Glomerular endothelial cell (primary cell): ENCODE data around the gene SKA3. TPM values are rescaled to one million over a fixed set of nuclear protein-coding genes. Genes with fewer than 3 reads are reported as not detected.

Experiments
- DNase-seq: peaks from one replicate; pipeline ENCODE4 v3.0.0-alpha.2; 2011; ENCODE audit warnings: low read depth, low spot score; ENCODE audit errors: extremely low read depth
- total RNA-seq: library from RNA; depleted of rRNA; stranded (reverse); fragments of >200 nt; gene quantifications from 2 replicates; pipeline ENCODE4 v1.2.3, GENCODE V29; 2015

The SKA3 gene
- total RNA-seq, 1 donor from 2014 or later, result 5.4 TPM

DNA sequence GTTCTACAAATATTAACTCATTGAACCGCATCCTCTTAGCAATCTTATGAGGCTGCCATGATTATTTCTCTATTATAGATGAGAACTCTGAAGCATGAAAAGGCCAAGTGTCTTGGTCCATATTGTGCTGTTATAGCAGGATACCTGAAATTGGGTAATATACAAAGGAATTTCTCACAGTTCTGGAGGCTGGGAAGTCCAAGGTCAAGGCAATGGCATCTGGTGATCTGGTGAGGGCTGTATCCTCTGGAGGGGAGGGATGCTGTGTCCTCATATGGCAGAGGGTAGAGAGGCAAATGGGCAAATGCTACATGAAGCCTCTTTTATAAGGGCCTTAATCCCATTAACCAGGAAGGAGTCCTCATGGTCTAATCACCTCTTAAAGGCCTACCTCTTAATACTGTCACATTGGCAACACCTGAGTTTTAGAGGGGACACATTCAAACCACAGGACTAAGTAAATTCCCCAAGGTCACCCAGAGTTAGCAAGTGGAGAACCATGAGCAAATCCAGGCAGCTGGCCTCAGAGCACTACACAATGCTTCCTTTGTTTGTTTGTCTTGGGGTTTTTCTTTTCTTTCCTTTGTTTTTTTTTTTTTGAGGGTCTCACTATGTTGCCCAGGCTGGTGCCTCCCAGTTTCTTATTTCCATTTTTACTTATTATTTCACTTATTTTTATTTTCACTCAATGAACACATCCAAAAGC lies 59.1 kb downstream of the SKA3 start:
- DNase-seq, result no peak

DNA sequence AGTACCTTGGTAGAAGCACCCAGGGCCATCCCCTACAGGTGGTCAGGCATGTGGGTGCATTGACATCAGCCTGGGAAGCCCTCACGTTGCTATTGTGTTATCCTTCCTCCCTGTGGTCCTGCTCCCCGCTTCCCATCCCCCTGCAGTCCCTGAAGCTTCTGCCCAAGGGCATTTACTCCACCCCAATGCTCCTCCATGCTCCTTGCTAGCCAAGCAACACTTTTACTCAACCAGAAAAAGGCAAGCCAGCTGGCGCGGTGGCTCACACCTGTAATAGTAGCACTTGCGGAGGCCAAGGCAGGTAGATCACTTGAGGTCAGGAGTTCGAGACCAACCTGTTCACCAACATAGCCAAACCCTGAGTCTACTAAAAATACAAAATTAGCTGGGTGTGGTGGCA lies 60.2 kb downstream of the SKA3 start:
- DNase-seq, result no peak

DNA sequence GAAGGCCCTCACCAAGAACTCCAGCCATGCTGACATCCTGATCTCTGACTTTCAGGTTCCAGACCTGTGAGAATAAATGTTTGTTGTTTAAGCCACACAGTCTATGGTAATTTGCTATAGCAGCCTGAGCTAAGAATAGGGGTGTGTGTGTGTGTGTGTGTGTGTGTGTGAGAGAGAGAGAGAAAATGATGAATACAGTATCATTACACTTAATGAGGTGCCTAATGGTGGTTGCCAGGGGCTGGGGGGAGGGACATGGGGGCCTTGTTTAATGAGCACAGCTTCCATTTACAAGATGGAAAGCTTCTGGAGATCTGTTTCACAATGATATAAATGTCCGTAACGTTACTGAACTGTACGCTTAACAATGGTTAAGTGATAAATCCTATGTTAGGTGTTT lies 61.1 kb downstream of the SKA3 start:
- no peak for DNase-seq

DNA sequence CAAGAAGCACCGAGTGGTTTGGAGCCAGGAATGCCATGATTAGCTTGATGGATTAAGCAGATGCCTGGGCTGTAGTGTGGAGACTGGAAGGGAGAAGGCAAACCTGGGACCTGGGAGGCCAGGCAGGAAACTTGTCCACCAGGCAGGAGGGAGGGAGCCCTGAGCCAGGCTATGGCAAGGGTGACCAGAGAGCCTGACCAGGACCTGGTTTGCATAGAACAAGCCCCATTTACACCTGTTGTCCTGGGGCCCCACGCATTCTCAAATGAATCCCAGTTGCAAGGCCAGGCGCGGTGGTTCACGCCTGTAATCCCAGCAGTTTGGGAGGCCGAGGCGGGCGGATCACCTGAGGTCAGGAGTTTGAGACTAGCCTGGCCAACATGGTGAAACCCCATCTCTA lies 64.8 kb downstream of the SKA3 start:
- no peak for DNase-seq

DNA sequence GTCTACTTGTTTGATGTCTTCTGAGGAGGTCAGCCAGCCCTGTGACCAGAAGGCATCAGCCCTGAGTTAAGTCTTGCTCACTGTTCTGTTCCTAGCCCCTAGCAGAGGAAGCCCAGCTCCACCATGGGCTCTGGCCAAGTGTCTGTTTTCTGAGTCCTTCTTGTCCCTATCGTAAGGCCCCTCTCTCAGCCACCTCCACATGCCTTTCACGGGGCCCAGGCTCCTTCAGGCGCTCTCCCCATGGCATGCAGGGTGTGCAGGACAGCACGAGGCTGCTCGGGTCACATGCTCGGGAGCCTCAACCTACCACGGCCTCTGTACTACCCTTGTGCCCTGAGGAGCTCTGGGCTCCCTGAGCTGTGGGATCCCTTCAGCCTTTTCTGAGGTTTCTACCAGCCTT lies 67.2 kb downstream of the SKA3 start:
- DNase-seq, result no peak

DNA sequence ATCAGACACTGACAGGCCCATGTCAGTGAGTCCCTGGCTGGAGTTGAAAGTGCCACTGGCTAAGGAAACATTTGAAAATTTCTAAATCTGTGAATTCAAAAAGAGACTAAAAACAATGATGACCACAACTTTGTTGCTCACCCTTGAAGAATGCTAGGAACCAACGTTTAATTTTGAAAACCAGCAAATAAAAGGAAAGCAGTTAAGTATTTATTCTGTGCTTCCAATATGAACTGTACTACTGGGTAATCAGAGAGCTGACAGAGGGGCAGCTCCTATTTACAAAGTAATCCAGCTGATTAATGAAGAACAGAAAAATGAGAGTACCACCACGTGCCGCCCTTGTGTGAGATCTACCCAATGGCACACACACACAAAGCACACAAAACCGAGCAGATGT lies 70.3 kb downstream of the SKA3 start:
- DNase-seq, result no peak

DNA sequence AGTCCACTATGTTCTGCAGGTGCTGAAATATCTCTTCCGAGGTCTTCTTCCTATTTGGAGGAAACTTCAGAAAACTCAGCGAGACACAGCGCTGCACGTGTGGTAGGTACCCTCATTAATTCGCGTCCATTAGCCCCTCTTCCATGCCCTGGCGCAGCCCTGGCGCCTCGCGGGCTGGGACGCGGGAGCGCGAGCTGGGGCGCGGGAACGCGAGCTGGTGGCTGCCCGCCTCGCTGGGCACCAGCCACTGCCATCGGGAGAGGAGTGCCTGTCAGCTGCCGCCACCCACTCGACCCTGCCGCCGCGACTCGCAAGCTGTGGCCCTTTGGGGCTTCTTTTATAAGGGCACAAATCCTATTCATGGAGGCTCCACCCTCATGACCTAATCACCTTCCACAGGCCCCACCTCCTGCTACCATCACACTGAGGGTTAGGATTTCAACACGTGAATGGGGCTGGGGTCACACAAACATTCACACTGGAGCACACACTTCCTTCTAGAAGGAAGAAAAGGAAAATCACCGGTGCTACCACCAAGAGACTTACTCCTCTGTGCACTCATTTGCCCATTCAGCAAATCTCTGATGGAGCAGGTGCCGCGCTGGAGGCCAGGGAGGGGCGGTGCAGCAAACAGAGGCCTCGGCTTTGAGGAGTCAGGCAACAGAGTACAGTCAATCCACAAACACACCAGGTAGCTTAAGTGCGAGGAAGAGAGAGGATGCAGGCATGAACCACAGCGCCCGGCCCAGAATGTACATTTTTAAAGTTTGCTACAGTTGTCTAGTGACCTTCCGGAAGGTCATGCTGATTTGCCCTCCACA lies 71.9 kb downstream of the SKA3 start:
- no peak for DNase-seq

Other genes starting within 250 kb of the SKA3 start
- gene LATS2, start 115.0 kb downstream of the SKA3 start, total RNA-seq, result 40.7 and 61.3 TPM in 2 replicates
- 38.9 and 49.3 TPM in 2 replicates for gene SAP18, start 36.4 kb downstream of the SKA3 start, total RNA-seq
- 24.7 and 26.7 TPM in 2 replicates for gene MRPL57, start 106 bp upstream of the SKA3 start, total RNA-seq